ENCODE measurements around the gene RORC. TPM values are rescaled to one million over a fixed set of nuclear protein-coding genes. Genes with fewer than 3 reads are reported as not detected.
"Not testable (repeated sequence)": the region's sequence is repeated elsewhere in the genome, so short reads cannot be mapped to it uniquely, and the experiment has no call there.

The RORC gene
- total RNA-seq, 4 donors from 2014 or later = 0.21 to 0.90 TPM; not detected in 2

GRCh38 chr1:151775894-151776664, 55.5 kb downstream of the RORC start:
- Histone ChIP-seq H3K27ac (no peak overlapping the region), H3K4me3 (no peak overlapping the region), H3K36me3 (peaks cover 0 to 92% (median 2%) of the 10 kb centered on the region in 3 donors), H3K9me3 (no peaks in the 10 kb centered on the region), H3K27me3 (no peaks in the 10 kb centered on the region), H3K4me1 (no peaks in the 10 kb centered on the region)
- 91 to 94% methylated on average over 7 of the region's 7 CpGs for WGBS, 2 donors
- TF ChIP-seq POLR2A (IDR thresholded peaks at IDR 0.05) = no peak
- TF ChIP-seq CTCF (IDR thresholded peaks at IDR 0.05) = no peak
- no peak for TF ChIP-seq EP300 (IDR thresholded peaks at IDR 0.05)
- no peak for DNase-seq (ENCODE audit: low spot score in 2 of 2)

- WGBS, 2 donors = 74 to 81% methylated on average over 3 of the region's 3 CpGs
- DNase-seq (ENCODE audit: low spot score in 2 of 2) = no peak
- H3K27ac ChIP-seq = no peak overlapping the region
- no peak for TF ChIP-seq POLR2A (IDR thresholded peaks at IDR 0.05)
- TF ChIP-seq CTCF (IDR thresholded peaks at IDR 0.05) = no peak
- no peak for TF ChIP-seq EP300 (IDR thresholded peaks at IDR 0.05)
- H3K36me3 ChIP-seq = peaks cover 0 to 75% (median 2%) of the 10 kb centered on the region in 3 donors
- no peak overlapping the region for H3K4me3 ChIP-seq
- H3K4me1 ChIP-seq = no peaks in the 10 kb centered on the region
- H3K9me3 ChIP-seq = no peaks in the 10 kb centered on the region
- no peaks in the 10 kb centered on the region for H3K27me3 ChIP-seq
Measured at GRCh38 chr1:151774256-151774922, 57.2 kb downstream of the RORC start.

- no peaks in the 10 kb centered on the region for H3K9me3 ChIP-seq
- 81 to 85% methylated on average over 5 of the region's 5 CpGs for WGBS, 2 donors
- no peak for TF ChIP-seq POLR2A (IDR thresholded peaks at IDR 0.05)
- no peak for TF ChIP-seq EP300 (IDR thresholded peaks at IDR 0.05)
- no peak for TF ChIP-seq CTCF (IDR thresholded peaks at IDR 0.05)
- no peaks in the 10 kb centered on the region for H3K27me3 ChIP-seq
- no peaks in the 10 kb centered on the region for H3K4me1 ChIP-seq
- H3K4me3 ChIP-seq = no peak overlapping the region
- DNase-seq (ENCODE audit: low spot score in 2 of 2) = no peak
- H3K27ac ChIP-seq = no peak overlapping the region
- peaks cover 0 to 68% (median under 1%) of the 10 kb centered on the region in 3 donors for H3K36me3 ChIP-seq
Measured at GRCh38 chr1:151773702-151774101, 57.9 kb downstream of the RORC start.

- not testable (repeated sequence) for H3K4me1 ChIP-seq; H3K27ac ChIP-seq; H3K27me3 ChIP-seq; H3K4me3 ChIP-seq; DNase-seq (ENCODE audit: low spot score in 2 of 2); H3K9me3 ChIP-seq
- 86 to 88% methylated on average over 15 to 34 of the region's 34 CpGs for WGBS, 2 donors
- H3K36me3 ChIP-seq = peaks cover 0 to 25% (median 0%) of the 10 kb centered on the region in 3 donors
Measured at GRCh38 chr1:151769270-151769669, 62.3 kb downstream of the RORC start.

GRCh38 chr1:151768351-151769066, 63.1 kb downstream of the RORC start:
- not testable (repeated sequence) for H3K27ac ChIP-seq; H3K27me3 ChIP-seq; H3K9me3 ChIP-seq; DNase-seq (ENCODE audit: low spot score in 2 of 2); H3K4me3 ChIP-seq
- WGBS, 2 donors = 63 to 67% methylated on average over 4 to 5 of the region's 7 CpGs
- Histone ChIP-seq H3K36me3 (peaks cover 0 to 18% (median 0%) of the 10 kb centered on the region in 3 donors), H3K4me1 (peaks cover 0 to 10% (median 4%) of the 10 kb centered on the region in 4 donors)
